Activated CD8-positive, alpha-beta memory T cell treated with anti-CD3 and anti-CD28 coated beads for 48 hours (primary cell): ENCODE measurements around the gene DNAAF6.
"Not testable (repeated sequence)": the region's sequence is repeated elsewhere in the genome, so short reads cannot be mapped to it uniquely, and the experiment has no call there.

ENCODE experiments used
- DNase-seq, 3 experiments: peaks; one replicate each; pipeline ENCODE4 v3.0.0-alpha.2; 2020; ENCODE audit warnings: low read depth in 2 of 3, low spot score in 2 of 3

DNAAF6 gene

GRCh38 chrX:107205770-107206696, at the start of gene DNAAF6, which contains the start of gene NUP62CL:
DNAAF6 (plus strand) TSS chrX:107206611; CDS start chrX:107212876, 6,265 bp downstream.
NUP62CL (minus strand) TSS chrX:107206433; CDS start chrX:107175146, 31,287 bp downstream.
- peak; percentile 13 to 23 (median 16) for DNase-seq

- DNase-seq, result not testable (repeated sequence)
These were observed 48.8 kb upstream of the DNAAF6 start for GRCh38 chrX:107157618-107158017.

GRCh38 chrX:107167163-107167921, 39.1 kb upstream of the DNAAF6 start:
- no peak for DNase-seq

GRCh38 chrX:107168257-107168656, 38.2 kb upstream of the DNAAF6 start:
- DNase-seq, result no peak

- no peak for DNase-seq
These were observed 37.7 kb upstream of the DNAAF6 start for GRCh38 chrX:107168712-107169111.

GRCh38 chrX:107171369-107172102, 34.9 kb upstream of the DNAAF6 start:
- DNase-seq, result no peak

GRCh38 chrX:107197319-107197718, 9.1 kb upstream of the DNAAF6 start:
- DNase-seq, result no peak

- not testable (repeated sequence) for DNase-seq
These were observed 8.3 kb upstream of the DNAAF6 start for GRCh38 chrX:107198074-107198473.

GRCh38 chrX:107199491-107199890, 6.9 kb upstream of the DNAAF6 start:
- DNase-seq, result no peak

GRCh38 chrX:107204068-107204605, 2.3 kb upstream of the DNAAF6 start:
- no peak for DNase-seq

GRCh38 chrX:107206697-107207065, 270 bp downstream of the DNAAF6 start:
- no peak for DNase-seq

- no peak for DNase-seq
These were observed 678 bp downstream of the DNAAF6 start for GRCh38 chrX:107207089-107207488.

GRCh38 chrX:107207943-107208342, 1.5 kb downstream of the DNAAF6 start:
- DNase-seq, result no peak

GRCh38 chrX:107213477-107213876, 7.1 kb downstream of the DNAAF6 start:
- no peak for DNase-seq

- no peak for DNase-seq
These were observed 20.3 kb downstream of the DNAAF6 start for GRCh38 chrX:107226757-107227156.

- DNase-seq, result no peak
These were observed 21.5 kb downstream of the DNAAF6 start for GRCh38 chrX:107227780-107228485.

- DNase-seq, result no peak
These were observed 22.0 kb downstream of the DNAAF6 start for GRCh38 chrX:107228486-107228819.

- no peak for DNase-seq
These were observed 66.1 kb downstream of the DNAAF6 start for GRCh38 chrX:107272431-107272921.

GRCh38 chrX:107273795-107274194, 67.4 kb downstream of the DNAAF6 start:
- no peak for DNase-seq

- no peak for DNase-seq
These were observed 82.3 kb downstream of the DNAAF6 start for GRCh38 chrX:107288676-107289075.
